Upper lobe of right lung (tissue), 1 donor: Measurements from ENCODE around the gene CDH15. TPM values are rescaled to one million over a fixed set of nuclear protein-coding genes. Genes with fewer than 3 reads are reported as not detected.

Source experiments
- ATAC-seq: fragments of 200-7000 bp; cut with Tn5 transposase; one replicate; pipeline ENCODE4 v1.9.1; 2020; ENCODE audit warnings: mild to moderate bottlenecking, moderate library complexity
- DNase-seq: peaks from one replicate; pipeline ENCODE4 v3.0.0-alpha.2; 2020
- H3K27ac ChIP-seq: fragments of 200-600 bp; one replicate; pipeline ENCODE4 v1.8.0; 2022
- H3K27me3 ChIP-seq: fragments of 200-600 bp; one replicate; pipeline ENCODE4 v1.8.0; 2022; ENCODE audit warnings: mild to moderate bottlenecking
- H3K36me3 ChIP-seq: fragments of 200-600 bp; one replicate; pipeline ENCODE4 v1.8.0; 2022
- H3K4me1 ChIP-seq: fragments of 200-600 bp; one replicate; pipeline ENCODE4 v1.8.0; 2022
- H3K4me3 ChIP-seq: fragments of 200-600 bp; one replicate; pipeline ENCODE4 v1.8.0; 2022; ENCODE audit warnings: mild to moderate bottlenecking
- H3K9me3 ChIP-seq: fragments of 200-600 bp; one replicate; pipeline ENCODE4 v1.8.0; 2022
- intact Hi-C: fragments of 100-400 bp; cut with DNase I; formaldehyde crosslinking; loops from one replicate; pipeline ENCODE4 v1.11.0; 2022
- long read RNA-seq: library from polyadenylated mRNA; unstranded; transcript quantifications from one replicate; pipeline ENCODE4 v2.0.0, GENCODE V29; 2021
- total RNA-seq: library from RNA; stranded (reverse); fragmentation: NEBNext Ultra II Directional; extraction: Animal tissue kit (Norgen Biotek cat#: 25700); gene quantifications from one replicate; pipeline ENCODE4 v1.2.1, GENCODE V29; 2021
- TF ChIP-seq, protein P1 (sequence below): fragments of 200-600 bp; IDR thresholded peaks from one replicate; pipeline ENCODE4 v1.8.0; 2022; ENCODE audit warnings: antibody characterized with exemption
- donor health status: DM: no; HTN: yes; CAD: no; lungs with severe emphysema.

The CDH15 gene
- total RNA-seq: 0.43 TPM
- long read RNA-seq, partial matches to known transcripts: 4 of 4 reads
- long read RNA-seq, other reads (novel, unspliced or antisense): 0 of 4 reads

DNA sequence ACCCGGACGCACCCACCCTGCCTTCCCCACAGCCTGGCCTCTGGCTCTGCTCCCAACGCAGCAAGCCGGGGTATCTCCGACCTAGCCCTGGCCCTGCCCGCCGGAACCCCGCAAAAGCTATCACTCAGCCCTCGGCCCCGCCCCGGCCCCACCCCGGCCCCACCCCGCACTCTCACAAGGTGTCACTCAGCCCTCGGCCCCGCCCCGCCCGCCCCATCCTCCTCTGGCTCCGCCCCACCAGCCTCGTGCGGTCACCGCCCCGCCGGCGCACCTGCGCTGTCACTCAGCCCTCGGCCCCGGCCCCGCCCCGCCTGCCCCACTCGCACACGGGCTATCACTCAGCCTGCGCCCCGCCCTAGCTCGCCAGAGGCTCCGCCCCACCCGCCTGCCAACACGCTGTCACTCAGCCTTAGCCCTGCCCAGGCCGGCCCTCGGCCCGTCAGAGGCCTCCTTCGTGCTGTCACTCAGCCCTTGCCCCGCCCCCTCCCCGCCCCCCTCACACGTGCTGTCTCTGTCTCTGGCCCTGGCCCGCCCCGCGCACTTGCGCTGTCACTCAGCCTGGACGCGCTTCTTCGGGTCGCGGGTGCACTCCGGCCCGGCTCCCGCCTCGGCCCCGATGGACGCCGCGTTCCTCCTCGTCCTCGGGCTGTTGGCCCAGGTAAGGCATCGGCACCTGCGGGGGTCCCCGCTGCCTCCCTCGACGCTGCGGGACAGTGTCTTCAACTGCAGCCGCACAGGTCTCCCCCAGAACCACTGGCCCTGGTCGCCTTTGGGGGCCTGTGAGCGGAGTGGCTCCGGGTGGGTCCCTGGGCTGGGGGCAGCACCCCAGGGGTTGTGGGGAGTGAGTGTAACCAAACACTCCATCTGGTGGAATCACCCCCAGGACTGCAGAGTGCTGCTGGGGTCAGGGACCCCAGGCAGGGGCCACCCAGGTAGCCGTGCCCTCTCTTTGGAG is at the start of gene CDH15:
CDH15 (plus strand) TSS at position 533 of the 955 bp plus-strand sequence; CDS start at position 617, 84 bp downstream.
- H3K27me3 ChIP-seq: peaks cover 15% of the 10 kb centered on the region
- intact Hi-C loops: no loop called here

DNA sequence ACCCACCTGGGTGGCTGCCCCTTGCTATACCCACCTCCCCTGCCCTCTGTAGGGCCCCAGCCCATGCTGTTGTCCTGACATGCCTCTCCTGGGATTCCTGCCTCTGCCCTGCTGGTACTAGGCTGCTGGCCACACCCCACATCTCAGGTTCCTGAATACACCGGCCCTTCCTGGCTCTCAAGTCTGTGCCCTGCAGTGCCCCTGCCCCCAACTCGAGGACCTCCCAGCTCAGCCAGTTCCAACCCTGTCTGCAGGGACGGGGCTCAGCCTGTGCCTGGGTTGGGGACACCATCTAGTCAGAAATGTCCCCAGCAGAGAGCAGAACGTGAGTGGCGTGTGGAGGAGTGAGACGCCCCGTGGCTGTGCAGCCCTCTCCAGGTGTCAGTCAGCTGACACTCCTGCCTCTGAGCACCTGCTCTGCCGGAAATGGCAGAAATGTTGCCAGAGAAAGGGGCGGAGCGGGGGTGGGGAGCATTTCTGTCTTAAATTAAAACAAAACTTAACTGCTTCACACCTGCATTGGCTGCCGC is 49.2 kb upstream of the CDH15 start:
- DNase-seq: peak; percentile 81
- TF ChIP-seq, protein P1, sequence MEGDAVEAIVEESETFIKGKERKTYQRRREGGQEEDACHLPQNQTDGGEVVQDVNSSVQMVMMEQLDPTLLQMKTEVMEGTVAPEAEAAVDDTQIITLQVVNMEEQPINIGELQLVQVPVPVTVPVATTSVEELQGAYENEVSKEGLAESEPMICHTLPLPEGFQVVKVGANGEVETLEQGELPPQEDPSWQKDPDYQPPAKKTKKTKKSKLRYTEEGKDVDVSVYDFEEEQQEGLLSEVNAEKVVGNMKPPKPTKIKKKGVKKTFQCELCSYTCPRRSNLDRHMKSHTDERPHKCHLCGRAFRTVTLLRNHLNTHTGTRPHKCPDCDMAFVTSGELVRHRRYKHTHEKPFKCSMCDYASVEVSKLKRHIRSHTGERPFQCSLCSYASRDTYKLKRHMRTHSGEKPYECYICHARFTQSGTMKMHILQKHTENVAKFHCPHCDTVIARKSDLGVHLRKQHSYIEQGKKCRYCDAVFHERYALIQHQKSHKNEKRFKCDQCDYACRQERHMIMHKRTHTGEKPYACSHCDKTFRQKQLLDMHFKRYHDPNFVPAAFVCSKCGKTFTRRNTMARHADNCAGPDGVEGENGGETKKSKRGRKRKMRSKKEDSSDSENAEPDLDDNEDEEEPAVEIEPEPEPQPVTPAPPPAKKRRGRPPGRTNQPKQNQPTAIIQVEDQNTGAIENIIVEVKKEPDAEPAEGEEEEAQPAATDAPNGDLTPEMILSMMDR: no peak
- no peaks in the 10 kb centered on the region for H3K4me1 ChIP-seq
- no peak overlapping the region for H3K27ac ChIP-seq
- intact Hi-C loops: no loop called here
- peaks cover 18% of the 10 kb centered on the region for H3K36me3 ChIP-seq
- ATAC-seq: peak; percentile 82
- no peaks in the 10 kb centered on the region for H3K27me3 ChIP-seq
- H3K9me3 ChIP-seq: no peaks in the 10 kb centered on the region
- no peak overlapping the region for H3K4me3 ChIP-seq

More for the DNA sequence above, at the start of gene CDH15:
- no peaks in the 10 kb centered on the region for H3K36me3 ChIP-seq
- H3K4me3 ChIP-seq: peak within 1 kb of the TSS; percentile 33
- H3K27ac ChIP-seq: no peak within 1 kb of the TSS
- DNase-seq: peak; percentile 98
- TF ChIP-seq, protein P1: no peak
- peak; percentile 93 for ATAC-seq
- H3K9me3 ChIP-seq: no peaks in the 10 kb centered on the region
- H3K4me1 ChIP-seq: peaks cover 15% of the 10 kb centered on the region

GRCh38 chr16:89123001-89123830 is 48.3 kb upstream of the CDH15 start:
- Histone ChIP-seq H3K4me3 (no peak overlapping the region), H3K36me3 (peaks cover 18% of the 10 kb centered on the region), H3K4me1 (no peaks in the 10 kb centered on the region), H3K27me3 (no peaks in the 10 kb centered on the region), H3K27ac (no peak overlapping the region), H3K9me3 (no peaks in the 10 kb centered on the region)
- ATAC-seq (no peak), DNase-seq (peak; percentile 59)
- intact Hi-C loops: no loop called here
- TF ChIP-seq, protein P1: no peak

DNA sequence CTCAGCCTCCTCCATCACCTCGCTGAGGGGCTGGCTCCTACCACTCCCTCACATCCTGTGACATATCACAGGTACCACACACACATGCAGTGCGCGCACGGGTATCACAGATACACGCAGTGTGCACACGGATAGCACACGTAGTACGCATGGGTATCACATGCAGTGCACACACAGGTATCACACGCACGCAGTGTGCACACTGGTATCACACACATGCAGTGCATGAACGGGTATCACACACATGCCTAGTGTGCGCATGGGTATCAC is 47.8 kb upstream of the CDH15 start:
- intact Hi-C loops: no loop called here
- ATAC-seq: no peak
- H3K36me3 ChIP-seq: peaks cover 18% of the 10 kb centered on the region

GRCh38 chr16:89129378-89129777 is 42.2 kb upstream of the CDH15 start:
- Histone ChIP-seq H3K27ac (no peak overlapping the region), H3K36me3 (peaks cover 20% of the 10 kb centered on the region), H3K27me3 (no peaks in the 10 kb centered on the region), H3K9me3 (no peaks in the 10 kb centered on the region), H3K4me3 (no peak overlapping the region), H3K4me1 (no peaks in the 10 kb centered on the region)
- intact Hi-C loops: no loop called here
- DNase-seq (no peak), ATAC-seq (no peak)
- TF ChIP-seq, protein P1: no peak

More for the DNA sequence above, 47.8 kb upstream of the CDH15 start:
- TF ChIP-seq, protein P1: no peak
- H3K4me1 ChIP-seq: no peaks in the 10 kb centered on the region
- H3K4me3 ChIP-seq: no peak overlapping the region
- no peaks in the 10 kb centered on the region for H3K27me3 ChIP-seq
- no peak overlapping the region for H3K27ac ChIP-seq
- DNase-seq: peak; percentile 48
- no peaks in the 10 kb centered on the region for H3K9me3 ChIP-seq
